GM13976 (cell line): ENCODE measurements around the gene CELA1.

Source experiments
- DNase-seq: peaks from one replicate; pipeline ENCODE4 v3.0.0; 2012; ENCODE audit warnings: low spot score
- CTCF ChIP-seq: IDR thresholded peaks from 2 replicates; pipeline ENCODE4 v1.5.1; 2012; ENCODE audit warnings: borderline replicate concordance, mild to moderate bottlenecking; ENCODE audit not compliant: insufficient read depth; ENCODE audit errors: extremely low read depth, missing control alignments, control extremely low read depth
- in situ Hi-C: fragments of 300-500 bp; cut with MboI; formaldehyde crosslinking; loops from one replicate; pipeline ENCODE4 v1.12.0; 2022; ENCODE audit warnings: low sequenced_read_pairs, mixed read lengths, inconsistent platforms; ENCODE audit not compliant: unreplicated experiment

Gene CELA1

GRCh38 chr12:51368640-51369517 lies 22.4 kb upstream of the CELA1 start:
- TF ChIP-seq CTCF = no peak
- peak; percentile 96 for DNase-seq
- in situ Hi-C loops = no loop called here

GRCh38 chr12:51365276-51365675 lies 18.8 kb upstream of the CELA1 start:
- in situ Hi-C loops = no loop called here
- TF ChIP-seq CTCF = no peak
- no peak for DNase-seq

- no peak for TF ChIP-seq CTCF
- DNase-seq = no peak
- in situ Hi-C loops = no loop called here
Measured at GRCh38 chr12:51364001-51364400, 17.5 kb upstream of the CELA1 start.

- no peak for DNase-seq
- in situ Hi-C loops = no loop called here
- no peak for TF ChIP-seq CTCF
Measured at GRCh38 chr12:51362747-51363342, 16.4 kb upstream of the CELA1 start.

GRCh38 chr12:51362307-51362706 lies 15.8 kb upstream of the CELA1 start:
- DNase-seq = no peak
- in situ Hi-C loops = no loop called here
- TF ChIP-seq CTCF = no peak

GRCh38 chr12:51361161-51362016 lies 14.9 kb upstream of the CELA1 start:
- no peak for DNase-seq
- TF ChIP-seq CTCF = no peak
- in situ Hi-C loops = no loop called here
